ENCODE data around the gene NRCAM.
A peak's percentile ranks its signal among the peaks of the same experiment; 100 is the strongest.

Gene NRCAM

DNA sequence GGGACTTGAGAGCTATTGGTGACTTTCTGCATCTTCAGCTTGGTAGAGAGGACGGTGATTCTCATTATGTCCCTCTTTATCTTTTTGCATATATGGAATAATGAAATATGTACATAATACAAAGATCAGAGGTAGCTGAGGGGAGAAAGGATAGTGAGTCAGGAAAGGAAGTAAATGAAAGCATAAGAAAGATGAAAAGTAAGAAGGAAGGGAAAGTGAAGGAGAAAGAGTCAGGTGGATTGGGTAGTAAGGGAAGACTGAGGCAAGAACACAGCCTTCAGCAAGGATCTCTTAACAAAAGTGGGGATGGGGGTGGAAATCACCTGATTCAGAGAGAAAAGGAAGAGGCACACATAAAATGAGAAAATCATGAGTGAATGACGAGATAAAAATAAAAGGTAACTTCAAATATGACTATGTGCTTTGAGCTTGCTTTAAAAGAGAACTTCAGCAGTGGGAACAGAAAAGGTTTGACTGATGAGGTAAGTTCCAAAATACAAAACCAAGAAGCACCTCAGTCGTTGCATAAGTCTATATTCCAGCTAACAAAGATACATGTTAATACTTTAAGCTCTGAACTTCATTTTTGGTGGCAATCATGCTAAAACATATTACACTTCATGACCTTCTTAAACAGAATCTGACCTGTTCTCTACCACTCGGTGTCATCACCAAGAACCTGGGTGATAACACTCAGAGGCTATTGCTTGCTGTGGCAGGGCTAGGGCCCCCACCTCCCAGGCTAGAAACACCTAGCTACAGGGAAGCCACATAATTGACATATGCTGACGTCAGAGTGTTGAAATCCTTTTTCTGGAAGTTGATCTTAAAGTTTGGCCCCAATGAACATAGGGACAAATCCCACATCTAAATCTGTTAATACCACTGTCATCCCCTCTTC is 32.9 kb downstream of the NRCAM start:
- no peak for DNase-seq

- DNase-seq: no peak
Observed at GRCh38 chr7:108421720-108422331, 34.4 kb downstream of the NRCAM start.

DNA sequence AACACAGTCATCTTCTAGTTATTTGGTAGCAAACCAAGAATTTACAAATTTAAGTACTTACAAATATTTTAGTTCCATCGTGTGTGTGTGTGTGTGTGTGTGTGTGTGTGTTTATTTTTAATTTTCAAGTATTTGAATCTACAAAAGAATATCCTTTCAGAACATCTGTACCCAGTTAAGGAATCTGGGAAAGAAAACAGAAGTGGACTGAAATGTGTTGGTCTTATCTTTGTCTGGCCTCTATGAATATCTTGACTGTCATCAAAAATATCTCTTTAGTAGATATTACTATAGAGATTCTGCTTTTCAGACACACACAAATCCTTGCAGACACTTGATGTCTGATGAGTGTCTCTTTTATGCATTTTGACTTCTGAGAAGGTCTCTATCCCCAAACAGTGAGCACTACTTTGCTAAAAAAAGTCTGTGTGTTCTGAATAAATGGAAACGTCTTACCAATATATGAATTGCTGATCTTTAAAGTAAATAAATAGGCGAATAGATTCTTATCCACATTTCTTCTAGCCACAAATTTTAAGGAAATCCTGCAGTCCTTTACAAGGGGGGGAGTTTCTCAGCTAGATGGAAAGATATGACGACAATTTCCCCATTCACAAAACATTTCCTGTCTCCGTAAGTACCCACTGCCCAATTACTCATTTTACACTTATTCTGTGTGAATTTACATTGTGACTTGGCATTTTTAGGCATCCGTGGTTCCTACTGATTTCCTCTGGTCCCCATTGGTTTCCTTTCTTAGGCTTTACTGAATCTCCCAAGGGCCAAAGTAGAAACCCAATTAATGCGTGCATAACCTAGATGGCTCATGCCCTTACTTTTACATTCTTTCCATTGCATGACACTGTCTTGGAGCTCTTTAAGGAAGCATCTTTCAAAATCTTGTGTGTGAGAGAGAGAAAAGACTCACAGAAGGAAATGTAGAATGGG is 36.0 kb downstream of the NRCAM start:
- no peak for DNase-seq

DNA sequence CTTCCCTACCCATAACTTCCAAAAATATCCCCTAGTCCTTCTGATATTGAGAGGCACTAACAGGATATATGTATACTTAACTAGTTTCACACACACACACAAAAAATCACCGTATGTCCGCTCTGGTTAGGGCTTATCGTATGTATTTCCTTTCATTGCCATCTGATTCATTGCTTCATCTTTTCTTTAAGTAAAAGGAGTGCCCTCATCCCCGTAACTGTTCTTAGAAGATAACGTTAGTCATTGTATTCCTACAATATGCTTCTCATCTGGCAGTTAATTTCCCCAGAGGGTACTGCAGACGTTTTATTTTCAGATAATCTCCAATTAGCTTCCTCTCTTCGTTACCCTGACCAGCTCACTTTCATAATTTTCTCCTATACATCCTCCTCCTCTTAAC is 37.3 kb downstream of the NRCAM start:
- no peak for DNase-seq

DNA sequence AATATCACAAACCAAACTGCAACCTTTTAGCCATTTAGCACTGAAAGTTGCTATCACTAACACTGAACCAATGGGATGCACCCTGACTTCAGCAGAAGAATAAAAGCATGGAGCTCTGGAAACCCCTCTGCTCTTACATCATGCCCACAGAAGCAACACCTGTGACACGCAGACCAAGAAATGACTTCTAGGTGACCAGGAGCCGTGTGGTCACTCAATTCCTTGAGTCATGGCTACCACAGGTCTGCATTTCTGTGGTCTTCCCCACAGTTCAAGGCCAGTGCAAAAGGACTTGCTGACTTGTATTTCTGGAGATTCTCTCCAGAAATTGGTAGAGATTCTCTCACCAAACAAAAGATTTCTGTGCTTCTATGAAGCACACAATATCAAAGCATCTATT is 38.3 kb downstream of the NRCAM start:
- DNase-seq: no peak

DNA sequence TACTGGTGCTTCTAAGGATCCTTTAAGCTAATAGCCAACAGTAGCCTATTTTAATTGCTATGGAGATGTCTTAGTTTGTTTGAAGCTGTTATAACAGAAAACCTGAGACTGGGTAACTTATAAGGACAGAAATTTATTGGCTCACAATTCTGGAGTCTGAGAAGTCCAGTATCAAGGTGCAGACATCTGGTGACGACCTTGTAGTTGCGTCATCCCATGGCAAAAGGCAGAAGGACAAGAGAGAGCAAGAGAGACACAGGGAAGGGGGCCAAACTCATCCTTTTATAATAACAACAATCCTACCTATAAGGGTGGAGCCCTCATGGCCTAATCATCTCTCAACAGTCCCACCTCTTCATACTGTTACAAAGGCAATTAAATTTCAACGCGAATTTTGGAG is 39.1 kb downstream of the NRCAM start:
- peak; percentile 12 for DNase-seq

DNA sequence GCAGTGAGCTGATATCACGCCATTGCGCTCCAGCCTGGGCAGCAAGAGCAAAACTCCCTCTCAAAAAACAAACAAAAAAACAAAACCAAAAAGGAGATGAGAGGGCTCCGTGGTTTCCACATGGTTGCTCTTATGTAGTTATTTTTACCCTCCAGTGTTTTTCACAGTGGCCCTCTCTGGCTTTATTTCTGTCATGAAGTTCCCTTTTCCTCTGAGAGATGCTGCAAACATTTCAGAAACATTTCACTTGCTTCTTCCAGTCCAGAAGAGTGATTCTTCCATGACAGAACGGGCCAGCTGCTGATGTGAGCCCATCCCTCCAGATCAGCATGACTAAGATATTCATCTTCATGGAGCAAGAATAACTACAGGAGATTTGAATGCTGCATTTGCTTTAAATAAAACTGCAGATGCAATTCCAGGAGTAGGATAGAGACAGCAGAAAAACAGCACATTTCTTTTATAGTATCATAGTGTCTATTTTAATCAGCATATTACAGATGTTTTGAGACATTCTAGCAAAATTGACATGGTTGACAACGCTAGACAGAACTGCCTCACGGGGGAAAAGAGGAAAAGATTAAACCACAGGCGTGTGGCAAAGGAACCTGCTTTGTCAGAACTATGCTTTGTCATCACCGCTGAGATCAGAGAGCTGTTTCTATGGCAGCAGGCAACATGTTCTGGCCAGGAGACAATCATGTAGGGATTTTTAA is 40.3 kb downstream of the NRCAM start:
- peak; percentile 25 for DNase-seq

- DNase-seq: no peak
Observed at GRCh38 chr7:108415084-108415483, 41.2 kb downstream of the NRCAM start.

- no peak for DNase-seq
Observed at GRCh38 chr7:108413782-108414492, 42.3 kb downstream of the NRCAM start.

GRCh38 chr7:108413337-108413736 is 42.9 kb downstream of the NRCAM start:
- no peak for DNase-seq

GRCh38 chr7:108409146-108409545 is 47.1 kb downstream of the NRCAM start:
- DNase-seq: no peak

- DNase-seq: no peak
Observed at GRCh38 chr7:108408296-108408991, 47.8 kb downstream of the NRCAM start.

- DNase-seq: no peak
Observed at GRCh38 chr7:108407676-108408075, 48.6 kb downstream of the NRCAM start.

GRCh38 chr7:108406222-108406890 is 49.9 kb downstream of the NRCAM start:
- no peak for DNase-seq

GRCh38 chr7:108404509-108405420 is 51.5 kb downstream of the NRCAM start:
- DNase-seq: no peak

- no peak for DNase-seq
Observed at GRCh38 chr7:108403597-108404217, 52.5 kb downstream of the NRCAM start.

DNA sequence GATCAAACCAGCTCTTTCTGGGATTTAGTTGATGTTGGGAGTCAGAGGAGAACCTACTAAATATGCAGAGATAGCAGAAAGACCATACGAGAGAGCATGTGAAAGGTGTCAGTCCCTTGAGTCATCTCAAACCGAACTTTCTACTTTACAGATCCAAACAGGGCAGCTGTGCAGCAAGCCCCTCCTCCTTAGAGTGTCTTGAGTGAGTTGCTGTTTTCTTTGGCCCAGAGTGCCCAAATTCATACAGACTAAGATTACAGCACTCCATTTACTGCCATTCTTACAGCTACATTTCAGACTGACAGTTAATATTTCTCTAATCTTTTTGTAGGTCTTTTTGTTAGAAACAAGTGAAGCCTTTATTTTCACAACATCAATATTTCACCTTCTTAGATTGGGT is 53.4 kb downstream of the NRCAM start:
- no peak for DNase-seq

DNA sequence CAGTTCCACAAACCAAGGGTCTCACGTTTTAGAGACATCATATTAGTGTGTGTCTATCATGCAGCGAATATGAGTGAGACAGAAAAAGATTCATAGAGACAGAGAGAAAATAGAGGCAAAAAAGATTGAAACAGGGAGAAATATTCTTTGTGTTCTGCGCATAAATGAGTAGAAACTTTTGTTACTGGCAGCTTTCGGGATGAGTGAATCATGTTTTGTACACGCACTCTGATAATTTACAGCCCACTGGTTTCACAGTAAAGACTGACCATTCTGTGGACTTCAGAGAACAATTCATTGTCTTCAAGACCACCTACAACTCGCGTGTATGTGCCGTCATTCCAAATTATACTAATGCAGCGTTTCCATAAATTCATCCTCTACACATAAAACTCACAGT is 60.2 kb downstream of the NRCAM start:
- DNase-seq: no peak

DNA sequence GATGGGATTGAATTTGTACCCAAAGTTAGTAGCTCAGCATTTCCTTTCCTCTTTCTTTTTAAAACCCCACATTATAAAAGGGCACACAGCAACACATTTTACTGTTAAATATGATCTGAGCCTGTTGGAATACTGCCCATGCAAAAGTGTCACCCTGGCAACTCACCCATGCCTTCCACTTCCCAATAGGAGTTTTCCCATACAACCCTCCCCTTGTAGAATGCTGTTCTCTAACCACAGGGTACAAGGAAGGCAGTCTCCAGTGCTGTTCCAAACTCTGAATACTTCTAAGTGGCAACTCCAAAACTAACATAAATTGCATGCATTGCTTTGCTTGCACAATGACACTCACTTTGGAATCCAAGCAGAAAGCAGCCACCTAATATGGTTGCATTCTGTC is 60.8 kb downstream of the NRCAM start:
- DNase-seq: no peak

Measured in SHP77 treated with DMSO at 0.1 percent for 48 hours (cell line).